ENCODE data around the gene APPBP2.

APPBP2 gene

GRCh38 chr17:60393840-60394723, 132.0 kb downstream of the APPBP2 start:
- TF ChIP-seq CTCF (IDR thresholded peaks at IDR 0.05; ENCODE audit: insufficient read depth, missing control alignments), result no peak
- FAIRE-seq (no peak), DNase-seq (ENCODE audit: insufficient read length, low spot score) (no peak)
